ENCODE results near the gene IL12B. TPM values are rescaled to one million over a fixed set of nuclear protein-coding genes. Genes with fewer than 3 reads are reported as not detected.
"Not testable (repeated sequence)": the region's sequence is repeated elsewhere in the genome, so short reads cannot be mapped to it uniquely, and the experiment has no call there.

The IL12B gene
- polyA plus RNA-seq (2013, experiment 1 of 2): not detected
- polyA plus RNA-seq (2013, experiment 2 of 2): not detected

DNA sequence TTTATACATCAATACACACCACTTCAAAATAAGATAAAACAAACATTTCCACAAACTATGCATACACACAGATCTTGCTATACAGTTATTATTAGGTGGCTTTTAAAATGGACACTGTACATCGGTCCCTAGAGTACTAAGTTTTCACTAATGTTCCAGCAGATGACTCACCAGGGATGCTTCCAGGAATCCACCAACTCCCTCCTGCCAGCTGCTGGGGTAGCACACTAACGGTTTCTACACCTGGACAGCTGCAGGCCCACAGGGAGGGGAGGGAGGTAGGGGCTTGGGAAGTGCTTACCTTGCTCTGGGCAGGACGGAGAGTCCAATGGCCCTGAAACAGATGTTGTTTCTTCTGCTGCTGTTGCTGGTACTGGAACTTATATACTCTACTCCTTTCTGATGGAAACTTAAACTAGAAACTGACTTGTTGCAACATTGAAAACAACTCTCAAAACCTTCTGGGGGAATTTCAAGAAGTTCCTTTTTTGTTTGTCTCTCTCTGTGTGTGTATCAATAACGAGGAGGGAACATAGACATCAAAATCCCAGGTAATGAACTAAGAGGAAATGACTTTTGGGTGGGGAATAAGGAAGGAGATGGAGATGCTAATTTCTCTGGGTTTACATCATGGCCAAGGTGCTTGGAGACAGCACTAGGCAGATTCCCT is at the start of gene IL12B:
Gene IL12B (minus strand): TSS at position 357 of the 670 bp plus-strand sequence. CDS start 3,705 bp downstream, outside the sequence.
- no peak within 1 kb of the TSS for H3K27ac ChIP-seq (ENCODE audit: low read depth, low read length, severe bottlenecking)
- 83 to 92% methylated on average over 1 to 2 of the region's 4 CpGs for WGBS, 2 experiments (ENCODE audit: insufficient coverage in 2 of 2)
- H3K36me3 ChIP-seq (ENCODE audit: control insufficient read depth, insufficient read depth, low read length): no peaks in the 10 kb centered on the region
- no peaks in the 10 kb centered on the region for H3K9me3 ChIP-seq (ENCODE audit: control insufficient read depth, low read length)
- H3K4me3 ChIP-seq (ENCODE audit: extremely low read depth, insufficient read depth, low read length, poor library complexity, severe bottlenecking): peak within 1 kb of the TSS; percentile 45
- H3K4me1 ChIP-seq (ENCODE audit: control insufficient read depth, insufficient read depth, low read length, poor library complexity, severe bottlenecking): no peaks in the 10 kb centered on the region

DNA sequence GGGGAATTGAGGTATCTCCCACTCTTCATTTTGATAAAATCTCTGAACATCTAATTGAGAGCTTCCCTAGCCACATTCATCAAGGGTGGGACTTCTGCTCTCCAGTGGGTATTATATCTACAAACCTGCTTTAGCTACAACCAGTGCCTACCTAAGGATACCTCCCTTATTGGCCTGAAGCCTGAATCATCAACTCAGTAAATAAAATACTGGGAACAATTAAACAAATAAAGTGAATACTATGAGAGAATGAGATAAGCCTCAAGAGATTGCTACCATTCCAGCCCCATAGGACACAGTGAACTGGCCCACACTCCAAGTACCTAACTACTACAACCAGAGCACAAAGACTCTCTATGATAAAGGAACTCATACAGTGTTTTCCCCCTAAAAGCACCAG is 47.4 kb upstream of the IL12B start:
- H3K4me1 ChIP-seq (ENCODE audit: control insufficient read depth, insufficient read depth, low read length, poor library complexity, severe bottlenecking): no peaks in the 10 kb centered on the region
- H3K4me3 ChIP-seq (ENCODE audit: extremely low read depth, insufficient read depth, low read length, poor library complexity, severe bottlenecking): no peak overlapping the region
- H3K36me3 ChIP-seq (ENCODE audit: control insufficient read depth, insufficient read depth, low read length): no peaks in the 10 kb centered on the region
- H3K27ac ChIP-seq (ENCODE audit: low read depth, low read length, severe bottlenecking): no peak overlapping the region
- peaks cover 6% of the 10 kb centered on the region for H3K9me3 ChIP-seq (ENCODE audit: control insufficient read depth, low read length)

DNA sequence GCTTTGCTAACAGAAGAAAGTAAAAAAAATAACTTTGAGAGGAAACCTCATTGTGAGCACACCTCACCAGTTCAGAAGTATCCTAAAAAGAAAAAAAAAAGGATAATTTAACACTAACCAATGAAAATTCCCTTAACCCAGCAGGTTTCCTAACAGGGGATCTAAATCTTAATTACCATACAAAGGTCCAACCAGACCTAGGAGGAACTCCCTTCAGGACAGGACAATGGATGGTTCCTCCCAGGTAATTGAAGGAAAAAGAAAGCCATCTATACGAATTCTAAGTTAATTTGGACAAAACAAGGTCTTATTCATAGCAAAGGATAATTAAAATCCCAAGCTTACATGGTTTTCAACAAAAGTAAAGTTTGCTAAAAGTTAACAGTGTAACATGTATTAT is 37.6 kb upstream of the IL12B start:
- H3K9me3 ChIP-seq (ENCODE audit: control insufficient read depth, low read length); H3K4me1 ChIP-seq (ENCODE audit: control insufficient read depth, insufficient read depth, low read length, poor library complexity, severe bottlenecking); H3K27ac ChIP-seq (ENCODE audit: low read depth, low read length, severe bottlenecking); H3K4me3 ChIP-seq (ENCODE audit: extremely low read depth, insufficient read depth, low read length, poor library complexity, severe bottlenecking); H3K36me3 ChIP-seq (ENCODE audit: control insufficient read depth, insufficient read depth, low read length): not testable (repeated sequence)
- no CpG with 5 or more reads among the region's 1 CpG for WGBS, 2 experiments (ENCODE audit: insufficient coverage in 2 of 2)

DNA sequence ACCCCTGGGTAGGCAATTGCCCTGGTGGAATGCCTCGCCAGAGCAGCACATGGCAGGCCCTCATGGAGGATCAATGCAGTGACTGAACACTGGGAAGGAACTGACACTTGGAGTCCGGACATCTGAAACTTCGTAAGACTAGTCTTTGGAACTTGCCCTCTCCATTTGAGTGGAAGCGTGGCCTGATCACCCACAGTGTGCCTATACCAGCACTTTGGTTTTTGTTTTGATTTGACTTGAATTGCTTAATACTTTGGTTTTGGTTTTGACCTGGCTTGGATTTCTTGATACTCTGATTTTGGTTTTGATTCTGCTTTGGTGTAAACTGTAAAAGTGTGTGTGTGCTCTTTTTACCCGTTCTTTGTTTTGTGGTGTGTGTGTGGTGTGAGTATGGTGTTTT is 36.5 kb upstream of the IL12B start:
- not testable (repeated sequence) for H3K27ac ChIP-seq (ENCODE audit: low read depth, low read length, severe bottlenecking); H3K36me3 ChIP-seq (ENCODE audit: control insufficient read depth, insufficient read depth, low read length); H3K9me3 ChIP-seq (ENCODE audit: control insufficient read depth, low read length); H3K4me3 ChIP-seq (ENCODE audit: extremely low read depth, insufficient read depth, low read length, poor library complexity, severe bottlenecking); H3K4me1 ChIP-seq (ENCODE audit: control insufficient read depth, insufficient read depth, low read length, poor library complexity, severe bottlenecking)
- 96 to 98% methylated on average over 4 of the region's 5 CpGs for WGBS, 2 experiments (ENCODE audit: insufficient coverage in 2 of 2)

DNA sequence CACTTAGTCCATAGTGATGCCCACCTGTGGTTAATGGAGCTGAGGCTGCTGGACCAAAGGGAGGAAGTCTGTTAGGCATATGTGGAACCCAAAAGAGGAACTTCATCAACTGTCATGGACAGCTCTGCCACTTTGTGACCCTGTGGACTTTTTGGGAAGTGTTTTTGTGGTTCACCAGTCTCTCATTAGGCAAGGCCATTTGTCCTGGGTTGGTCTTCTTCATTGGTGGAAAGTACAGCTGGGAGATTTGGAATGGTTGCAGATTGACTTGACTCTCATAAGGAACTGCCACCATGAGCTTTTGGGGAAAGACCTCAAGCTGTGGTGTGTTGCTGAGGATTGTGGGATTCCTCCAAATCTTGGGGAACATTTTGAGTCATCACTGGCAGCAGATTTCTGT is 31.9 kb upstream of the IL12B start:
- H3K4me1 ChIP-seq (ENCODE audit: control insufficient read depth, insufficient read depth, low read length, poor library complexity, severe bottlenecking): no peaks in the 10 kb centered on the region
- H3K27ac ChIP-seq (ENCODE audit: low read depth, low read length, severe bottlenecking): no peak overlapping the region
- H3K4me3 ChIP-seq (ENCODE audit: extremely low read depth, insufficient read depth, low read length, poor library complexity, severe bottlenecking): no peak overlapping the region
- H3K9me3 ChIP-seq (ENCODE audit: control insufficient read depth, low read length): no peaks in the 10 kb centered on the region
- H3K36me3 ChIP-seq (ENCODE audit: control insufficient read depth, insufficient read depth, low read length): no peaks in the 10 kb centered on the region

DNA sequence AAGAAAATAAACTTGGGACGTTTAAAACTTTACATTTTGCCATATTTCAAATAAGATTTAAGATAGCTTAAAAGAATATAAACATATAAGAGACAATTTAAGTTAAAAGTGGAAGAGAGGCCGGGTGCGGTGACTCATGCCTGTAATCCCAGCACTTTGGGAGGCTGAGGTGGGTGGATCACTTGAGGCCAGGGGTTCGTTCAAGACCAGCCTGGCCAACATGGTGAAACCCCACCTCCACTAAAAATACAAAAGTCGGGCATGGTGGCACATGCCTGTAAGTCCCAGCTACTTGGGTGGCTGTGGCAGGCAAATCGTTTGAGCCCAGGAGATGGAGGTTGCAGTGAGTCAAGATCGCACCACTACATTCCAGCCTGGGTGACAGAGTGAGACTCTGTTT is 29.6 kb upstream of the IL12B start:
- not testable (repeated sequence) for H3K36me3 ChIP-seq (ENCODE audit: control insufficient read depth, insufficient read depth, low read length); H3K9me3 ChIP-seq (ENCODE audit: control insufficient read depth, low read length); H3K4me1 ChIP-seq (ENCODE audit: control insufficient read depth, insufficient read depth, low read length, poor library complexity, severe bottlenecking); H3K4me3 ChIP-seq (ENCODE audit: extremely low read depth, insufficient read depth, low read length, poor library complexity, severe bottlenecking); H3K27ac ChIP-seq (ENCODE audit: low read depth, low read length, severe bottlenecking)
- WGBS, 2 experiments (ENCODE audit: insufficient coverage in 2 of 2): 83% methylated on average over 2 of the region's 7 CpGs

DNA sequence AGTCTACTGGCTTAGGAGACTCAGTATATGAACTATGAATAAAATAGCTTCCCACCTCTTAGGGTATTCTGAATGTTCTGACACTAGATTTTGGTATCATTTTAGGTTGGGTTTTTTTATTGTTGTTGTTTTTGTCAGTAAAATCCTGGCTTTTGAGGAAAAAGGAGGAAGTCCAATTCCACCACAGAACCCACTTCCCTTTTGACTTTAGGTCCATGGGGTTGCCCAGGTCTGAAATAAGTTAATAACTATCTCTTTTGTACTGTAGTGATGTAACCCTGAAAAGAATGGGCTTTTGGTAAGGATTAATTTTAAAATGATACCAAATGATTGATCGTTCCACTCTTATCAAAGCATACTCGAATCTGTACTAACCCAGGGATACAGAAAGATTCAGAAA is 29.1 kb upstream of the IL12B start:
- H3K27ac ChIP-seq (ENCODE audit: low read depth, low read length, severe bottlenecking): no peak overlapping the region
- H3K9me3 ChIP-seq (ENCODE audit: control insufficient read depth, low read length): no peaks in the 10 kb centered on the region
- no peaks in the 10 kb centered on the region for H3K36me3 ChIP-seq (ENCODE audit: control insufficient read depth, insufficient read depth, low read length)
- WGBS, 2 experiments (ENCODE audit: insufficient coverage in 2 of 2): no CpG with 5 or more reads among the region's 2 CpGs
- H3K4me3 ChIP-seq (ENCODE audit: extremely low read depth, insufficient read depth, low read length, poor library complexity, severe bottlenecking): no peak overlapping the region
- H3K4me1 ChIP-seq (ENCODE audit: control insufficient read depth, insufficient read depth, low read length, poor library complexity, severe bottlenecking): no peaks in the 10 kb centered on the region

DNA sequence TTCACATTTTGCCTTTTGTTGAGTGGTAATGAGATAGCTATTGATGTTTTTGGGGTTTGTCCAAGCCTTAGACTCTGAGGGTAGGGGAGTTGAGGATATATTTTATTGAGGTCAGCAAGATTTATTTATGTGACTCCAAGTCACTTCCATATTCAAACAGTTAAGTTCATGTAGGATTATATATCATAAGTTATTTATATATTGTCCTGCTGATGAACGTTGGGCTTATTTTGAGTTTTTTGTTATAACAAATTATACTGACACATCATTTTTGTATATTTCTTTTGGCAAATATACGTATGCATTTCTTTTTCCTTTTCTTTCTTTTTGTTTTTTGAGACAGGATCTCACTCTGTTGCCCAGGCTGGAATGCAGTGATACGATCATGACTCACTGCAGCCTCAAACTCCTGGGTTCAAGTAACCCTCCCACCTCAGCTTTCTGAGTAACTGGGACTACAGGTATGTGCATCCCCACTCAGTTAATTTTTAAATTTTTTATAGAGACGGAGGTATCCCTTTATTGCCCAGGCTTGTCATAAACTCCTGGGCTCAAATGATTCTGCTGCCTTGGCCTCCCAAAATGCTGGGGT is 23.5 kb upstream of the IL12B start:
- no peaks in the 10 kb centered on the region for H3K9me3 ChIP-seq (ENCODE audit: control insufficient read depth, low read length)
- no peaks in the 10 kb centered on the region for H3K36me3 ChIP-seq (ENCODE audit: control insufficient read depth, insufficient read depth, low read length)
- no peaks in the 10 kb centered on the region for H3K4me1 ChIP-seq (ENCODE audit: control insufficient read depth, insufficient read depth, low read length, poor library complexity, severe bottlenecking)
- no peak overlapping the region for H3K4me3 ChIP-seq (ENCODE audit: extremely low read depth, insufficient read depth, low read length, poor library complexity, severe bottlenecking)
- H3K27ac ChIP-seq (ENCODE audit: low read depth, low read length, severe bottlenecking): no peak overlapping the region
- 85% methylated on average over 2 of the region's 4 CpGs; no CpG with 5 or more reads in 1 of the 2 experiments for WGBS, 2 experiments (ENCODE audit: insufficient coverage in 2 of 2)

DNA sequence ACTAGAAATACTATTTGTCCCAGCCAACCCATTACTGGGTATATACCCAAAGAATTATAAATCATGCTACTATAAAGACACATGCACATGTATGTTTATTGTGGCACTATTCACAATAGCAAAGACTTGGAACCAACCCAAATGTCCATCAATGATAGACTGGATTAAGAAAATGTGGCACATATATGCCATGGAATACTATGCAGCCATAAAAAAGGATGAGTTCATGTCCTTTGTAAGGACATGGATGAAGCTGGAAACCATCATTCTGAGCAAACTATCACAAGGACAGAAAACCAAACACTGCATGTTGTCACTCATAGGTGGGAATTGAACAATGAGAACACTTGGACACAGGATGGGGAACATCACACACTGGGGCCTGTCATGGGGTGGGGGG is 20.4 kb upstream of the IL12B start:
- not testable (repeated sequence) for H3K4me3 ChIP-seq (ENCODE audit: extremely low read depth, insufficient read depth, low read length, poor library complexity, severe bottlenecking); H3K9me3 ChIP-seq (ENCODE audit: control insufficient read depth, low read length); H3K36me3 ChIP-seq (ENCODE audit: control insufficient read depth, insufficient read depth, low read length); H3K4me1 ChIP-seq (ENCODE audit: control insufficient read depth, insufficient read depth, low read length, poor library complexity, severe bottlenecking); H3K27ac ChIP-seq (ENCODE audit: low read depth, low read length, severe bottlenecking)

DNA sequence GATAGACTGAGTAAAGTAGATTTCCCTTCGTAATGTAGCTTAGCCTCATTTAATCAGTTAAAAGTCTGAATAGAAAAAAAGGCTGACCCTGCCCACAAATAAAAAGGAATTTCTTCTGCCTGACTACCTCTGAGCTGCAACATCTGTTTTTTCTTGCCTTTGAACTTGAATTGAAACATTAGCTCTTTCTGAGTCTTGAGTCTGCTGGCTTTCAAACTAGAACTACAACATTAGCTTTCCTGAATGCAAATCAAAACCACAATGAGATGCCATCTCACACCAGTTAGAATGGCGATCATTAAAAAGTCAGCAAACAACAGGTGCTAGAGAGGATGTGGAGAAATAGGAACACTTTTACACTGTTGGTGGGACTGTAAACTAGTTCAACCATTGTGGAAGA is 19.9 kb upstream of the IL12B start:
- H3K4me1 ChIP-seq (ENCODE audit: control insufficient read depth, insufficient read depth, low read length, poor library complexity, severe bottlenecking); H3K27ac ChIP-seq (ENCODE audit: low read depth, low read length, severe bottlenecking); H3K36me3 ChIP-seq (ENCODE audit: control insufficient read depth, insufficient read depth, low read length); H3K9me3 ChIP-seq (ENCODE audit: control insufficient read depth, low read length); H3K4me3 ChIP-seq (ENCODE audit: extremely low read depth, insufficient read depth, low read length, poor library complexity, severe bottlenecking): not testable (repeated sequence)
- 67% methylated on average over 1 of the region's 2 CpGs; no CpG with 5 or more reads in 1 of the 2 experiments for WGBS, 2 experiments (ENCODE audit: insufficient coverage in 2 of 2)

DNA sequence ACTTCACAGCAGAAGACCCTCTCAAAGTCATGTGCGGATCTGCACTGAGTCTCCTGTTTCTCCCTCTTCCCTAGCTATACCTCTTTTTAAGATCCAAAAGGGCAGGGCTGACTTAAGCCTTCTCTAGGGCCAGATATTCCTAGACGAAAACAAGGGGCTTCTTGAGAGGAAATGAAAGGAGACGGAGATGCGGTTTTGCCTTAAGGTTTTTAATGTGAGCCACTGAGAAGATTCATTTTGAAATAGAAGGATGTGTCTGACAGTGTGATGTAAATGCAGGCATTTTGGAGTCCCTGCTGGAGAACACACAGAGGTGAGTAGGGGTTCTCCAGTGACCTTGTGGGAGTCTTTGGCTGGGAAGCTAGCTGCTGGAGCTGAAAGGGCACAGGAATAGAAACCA is 15.6 kb upstream of the IL12B start:
- H3K4me1 ChIP-seq (ENCODE audit: control insufficient read depth, insufficient read depth, low read length, poor library complexity, severe bottlenecking): no peaks in the 10 kb centered on the region
- peaks cover 13% of the 10 kb centered on the region for H3K9me3 ChIP-seq (ENCODE audit: control insufficient read depth, low read length)
- no peak overlapping the region for H3K4me3 ChIP-seq (ENCODE audit: extremely low read depth, insufficient read depth, low read length, poor library complexity, severe bottlenecking)
- H3K36me3 ChIP-seq (ENCODE audit: control insufficient read depth, insufficient read depth, low read length): no peaks in the 10 kb centered on the region
- WGBS, 2 experiments (ENCODE audit: insufficient coverage in 2 of 2): 84 to 95% methylated on average over 3 of the region's 4 CpGs
- H3K27ac ChIP-seq (ENCODE audit: low read depth, low read length, severe bottlenecking): no peak overlapping the region
